ENCODE data around the gene KCTD11. TPM values are rescaled to one million over a fixed set of nuclear protein-coding genes. Genes with fewer than 3 reads are reported as not detected.
A peak's percentile ranks its signal among the peaks of the same experiment; 100 is the strongest.
"Not testable (repeated sequence)": the region's sequence is repeated elsewhere in the genome, so short reads cannot be mapped to it uniquely, and the experiment has no call there.

Gene KCTD11
- total RNA-seq, 2 experiments from 2014 or later = 5.8 to 5.9 TPM

DNA sequence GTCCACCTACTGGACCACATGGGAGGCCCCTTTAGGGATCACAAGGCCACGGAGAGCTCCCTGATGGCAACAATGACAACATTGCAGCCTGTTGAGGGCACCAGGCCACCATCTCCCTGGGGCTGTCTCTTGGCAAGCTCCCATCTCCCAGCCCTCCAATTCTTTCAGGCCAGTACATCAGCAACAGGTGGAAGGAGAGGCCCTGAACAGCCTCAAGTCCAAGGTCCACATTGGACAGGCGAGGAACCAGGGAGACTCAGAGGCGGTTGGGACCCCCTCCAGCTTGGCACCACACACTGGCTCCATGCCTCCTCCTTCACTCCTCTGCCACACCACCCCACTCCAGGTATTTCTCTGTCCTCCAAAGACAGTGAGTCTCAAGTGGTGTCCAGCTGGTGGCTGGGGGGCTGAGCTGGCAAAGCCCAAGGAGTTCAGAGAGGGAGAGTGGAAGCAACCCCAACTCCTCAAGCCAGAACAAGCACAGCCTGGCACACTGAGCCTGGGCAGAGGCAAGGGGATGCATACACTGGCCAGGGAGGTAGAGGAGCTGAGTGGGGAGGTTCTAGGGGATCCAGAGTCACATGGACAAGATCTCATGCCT is 16.9 kb upstream of the KCTD11 start:
- Mint-ChIP-seq H3K9me3 (no peaks in the 10 kb centered on the region), H3K36me3 (ENCODE audit: low read depth) (peaks cover 22% of the 10 kb centered on the region), H3K27me3 (no peaks in the 10 kb centered on the region), H3K4me1 (peaks cover 58% of the 10 kb centered on the region), H3K27ac (peak overlapping the region; percentile 91), H3K4me3 (peak overlapping the region; percentile 40)
- ChIA-PET CTCF (interaction anchor here (1.0 to 3.3 kb wide), 3 partner anchors 11 to 101 kb away, joined by 4 to 18 read pairs (median 10); no protein-coding TSS in a partner anchor), POLR2A (interaction anchor here (0.9 to 5.0 kb wide), 9 partner anchors 10 to 238 kb away, joined by 3 to 109 read pairs (median 10); partner anchors contain the start of genes GPS2 and POLR2A)
- no peak for DNase-seq

DNA sequence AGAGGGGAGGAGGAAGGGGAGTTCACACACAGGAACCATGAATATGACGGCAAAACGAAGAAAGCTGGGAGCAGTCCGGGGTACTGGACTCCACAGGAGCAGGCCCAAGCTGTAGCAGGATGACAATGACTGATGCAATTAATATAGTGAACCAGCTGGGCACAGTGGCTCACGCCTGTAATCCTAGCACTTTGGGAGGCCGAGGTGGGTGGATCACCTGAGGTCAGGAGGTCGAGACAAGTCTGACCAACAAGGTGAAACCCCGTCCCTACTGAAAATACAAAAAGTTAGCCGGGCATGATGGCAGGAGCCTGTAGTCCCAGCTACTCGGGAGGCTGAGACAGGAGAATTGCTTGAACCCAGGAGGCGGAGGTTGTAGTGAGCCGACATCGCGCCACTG is 16.2 kb upstream of the KCTD11 start:
- POLR2A ChIA-PET = interaction anchor here (0.7 to 6.7 kb wide), 26 partner anchors 9 to 351 kb away, joined by 3 to 109 read pairs (median 8); partner anchors contain the start of genes CD68, FGF11, GPS2 and MPDU1
- CTCF ChIA-PET = interaction anchor here (0.8 to 3.3 kb wide), 12 partner anchors 10 to 783 kb away, joined by 3 to 48 read pairs (median 8); partner anchors contain the start of genes GPS2 and TMEM95
- H3K9me3 Mint-ChIP-seq, H3K27me3 Mint-ChIP-seq, DNase-seq: not testable (repeated sequence)
- H3K36me3 Mint-ChIP-seq (ENCODE audit: low read depth) = peaks cover 26% of the 10 kb centered on the region
- peak overlapping the region; percentile 91 for H3K4me3 Mint-ChIP-seq
- peak overlapping the region; percentile 91 for H3K27ac Mint-ChIP-seq
- peaks cover 59% of the 10 kb centered on the region for H3K4me1 Mint-ChIP-seq

DNA sequence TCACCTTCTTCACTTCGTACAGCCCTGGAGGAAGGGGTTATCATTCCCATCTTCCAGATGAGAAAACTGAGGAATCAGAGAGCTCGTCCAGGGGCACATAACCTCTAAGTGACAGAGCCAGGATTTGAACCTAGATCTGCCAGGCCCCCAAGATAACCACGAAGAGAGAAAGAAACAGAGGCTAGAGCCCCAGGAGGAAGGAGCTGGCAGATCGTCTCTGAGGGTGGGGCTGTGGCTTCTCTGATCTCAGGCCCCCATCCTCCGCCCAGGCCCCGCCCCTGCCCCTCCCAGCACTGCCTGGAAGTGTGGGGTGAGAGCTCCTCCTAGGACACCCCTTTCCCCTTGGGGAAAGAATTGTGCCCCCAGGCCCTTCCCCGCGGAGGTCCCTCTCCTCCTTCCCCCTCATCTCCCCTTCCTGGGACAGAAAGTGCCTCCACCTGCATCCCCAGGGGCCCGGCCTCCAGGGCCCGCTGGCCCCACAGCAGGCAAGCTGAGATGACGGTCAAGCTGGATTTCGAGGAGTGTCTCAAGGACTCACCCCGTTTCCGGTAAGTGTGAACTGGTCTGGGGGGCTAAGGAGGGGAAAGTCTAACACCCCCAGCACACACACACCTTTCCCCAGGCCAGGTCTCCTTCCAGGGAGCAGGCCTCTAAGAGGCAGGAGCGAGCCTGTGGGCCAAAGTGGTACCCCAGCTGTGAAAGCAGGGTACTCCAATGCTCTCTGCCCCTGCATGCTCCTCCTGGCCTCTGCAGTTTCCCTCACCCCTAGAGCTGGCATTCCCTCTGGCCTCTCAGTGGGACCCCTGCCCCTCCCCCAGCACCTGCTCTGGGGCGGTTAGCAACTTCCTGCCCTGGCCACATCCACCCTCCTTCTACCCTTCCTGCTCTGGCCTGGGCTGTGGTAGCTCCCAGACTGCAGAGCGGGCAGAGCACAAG is 15.5 kb upstream of the KCTD11 start, which contains the start of gene ACAP1:
TSS of gene ACAP1 (plus strand) at position 290 of the 936 bp plus-strand sequence. CDS start at position 496, 206 bp downstream.
- Mint-ChIP-seq H3K4me3 (peak within 1 kb of the TSS; percentile 91), H3K27me3 (no peaks in the 10 kb centered on the region), H3K27ac (peak within 1 kb of the TSS; percentile 91), H3K4me1 (peaks cover 59% of the 10 kb centered on the region), H3K9me3 (no peaks in the 10 kb centered on the region), H3K36me3 (ENCODE audit: low read depth) (peaks cover 29% of the 10 kb centered on the region)
- peak; percentile 93 for DNase-seq
- CTCF ChIA-PET = interaction anchor here (0.6 to 3.3 kb wide), 19 partner anchors 9 to 783 kb away, joined by 3 to 48 read pairs (median 5); partner anchors contain the start of genes GPS2, TMEM102 and TMEM95
- POLR2A ChIA-PET = interaction anchor here (0.6 to 6.7 kb wide), 36 partner anchors 7 to 820 kb away, joined by 3 to 109 read pairs (median 6); partner anchors contain the start of genes CD68, CTDNEP1, FGF11 and GPS2

DNA sequence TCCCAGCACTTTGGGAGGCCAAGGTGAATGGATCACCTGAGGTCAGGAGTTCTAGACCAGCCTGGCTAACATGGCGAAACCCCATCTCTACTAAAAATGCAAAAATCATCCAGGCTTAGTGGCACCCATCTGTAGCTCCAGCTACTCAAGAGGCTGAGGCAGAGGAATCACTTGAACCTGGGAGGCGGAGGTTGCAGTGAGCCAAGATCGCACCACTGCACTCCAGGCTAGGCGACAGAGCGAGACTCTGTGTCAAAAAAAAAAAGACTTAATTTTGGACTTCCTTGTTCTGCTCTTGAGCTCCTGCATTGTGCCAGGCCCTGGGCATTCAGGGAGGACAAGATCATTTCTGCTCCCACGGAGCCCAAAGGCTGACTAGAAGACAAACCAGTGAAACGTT is 14.4 kb upstream of the KCTD11 start:
- not testable (repeated sequence) for H3K9me3 Mint-ChIP-seq, H3K27me3 Mint-ChIP-seq, DNase-seq
- peak overlapping the region; percentile 91 for H3K27ac Mint-ChIP-seq
- ChIA-PET POLR2A (interaction anchor here (0.7 to 6.7 kb wide), 22 partner anchors 7 to 349 kb away, joined by 3 to 109 read pairs (median 12); partner anchors contain the start of genes GPS2, MPDU1, NEURL4 and POLR2A), CTCF (interaction anchor here (0.8 to 3.3 kb wide), 9 partner anchors 8 to 56 kb away, joined by 3 to 48 read pairs (median 13); partner anchors contain the start of genes GPS2 and TMEM95)
- H3K4me3 Mint-ChIP-seq = peak overlapping the region; percentile 91
- peaks cover 39% of the 10 kb centered on the region for H3K36me3 Mint-ChIP-seq (ENCODE audit: low read depth)
- peaks cover 56% of the 10 kb centered on the region for H3K4me1 Mint-ChIP-seq

DNA sequence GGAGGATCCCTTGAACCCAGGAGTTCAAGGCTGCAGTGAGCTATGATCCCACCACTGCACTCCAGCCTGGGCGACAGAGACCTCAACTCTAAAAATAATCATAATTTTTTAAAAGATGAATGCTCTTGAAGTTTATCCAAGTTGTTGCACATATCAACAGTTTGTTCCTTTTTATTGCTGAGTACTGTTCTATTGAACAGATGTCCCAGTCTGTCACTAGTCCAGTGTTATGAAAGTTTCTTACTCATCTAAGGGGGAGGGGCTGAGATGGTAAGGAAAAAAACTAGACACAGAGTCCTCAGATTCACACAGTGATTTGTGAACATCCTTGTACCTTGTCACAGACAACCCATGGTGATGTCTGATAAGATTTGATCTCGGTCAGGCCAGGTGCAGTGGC is 11.8 kb upstream of the KCTD11 start:
- H3K4me3 Mint-ChIP-seq = no peak overlapping the region

DNA sequence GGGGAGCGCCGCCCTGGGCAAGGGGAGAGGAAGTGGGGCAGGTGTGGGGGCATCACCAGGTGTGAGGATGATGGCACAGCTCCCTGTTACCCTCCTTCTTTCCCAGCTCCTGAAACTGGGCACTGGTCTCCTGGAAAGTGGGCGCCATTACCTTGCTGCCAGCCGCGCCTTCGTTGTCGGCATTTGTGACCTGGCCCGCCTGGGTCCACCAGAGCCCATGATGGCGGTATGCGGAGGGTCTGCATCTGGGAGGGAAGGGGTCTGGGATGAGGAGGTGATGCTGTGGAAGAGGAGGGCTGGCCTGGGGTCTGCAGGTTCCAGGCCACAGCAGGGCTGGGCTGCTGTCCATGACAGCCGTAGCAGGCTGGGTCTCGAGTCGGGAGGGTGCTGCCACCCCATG is 10.1 kb upstream of the KCTD11 start:
- Mint-ChIP-seq H3K9me3 (no peaks in the 10 kb centered on the region), H3K27ac (no peak overlapping the region), H3K4me1 (peaks cover 36% of the 10 kb centered on the region), H3K4me3 (no peak overlapping the region), H3K36me3 (ENCODE audit: low read depth) (peaks cover 72% of the 10 kb centered on the region), H3K27me3 (no peaks in the 10 kb centered on the region)
- DNase-seq = no peak
- ChIA-PET POLR2A (interaction anchor here (6.7 kb wide), 1 partner anchor 7 kb away, joined by 86 read pairs; no protein-coding TSS in a partner anchor), CTCF (interaction anchor here (0.9 kb wide), 1 partner anchor 12 kb away, joined by 3 read pairs; no protein-coding TSS in a partner anchor)

More for the DNA sequence above, 11.8 kb upstream of the KCTD11 start:
- Mint-ChIP-seq H3K36me3 (ENCODE audit: low read depth) (peaks cover 61% of the 10 kb centered on the region), H3K27ac (no peak overlapping the region), H3K9me3 (no peaks in the 10 kb centered on the region), H3K27me3 (no peaks in the 10 kb centered on the region), H3K4me1 (peaks cover 47% of the 10 kb centered on the region)
- ChIA-PET CTCF (no interaction called here), POLR2A (interaction anchor here (1.6 to 6.7 kb wide), 2 partner anchors 9 to 14 kb away, joined by 4 to 86 read pairs; no protein-coding TSS in a partner anchor)
- DNase-seq = no peak

DNA sequence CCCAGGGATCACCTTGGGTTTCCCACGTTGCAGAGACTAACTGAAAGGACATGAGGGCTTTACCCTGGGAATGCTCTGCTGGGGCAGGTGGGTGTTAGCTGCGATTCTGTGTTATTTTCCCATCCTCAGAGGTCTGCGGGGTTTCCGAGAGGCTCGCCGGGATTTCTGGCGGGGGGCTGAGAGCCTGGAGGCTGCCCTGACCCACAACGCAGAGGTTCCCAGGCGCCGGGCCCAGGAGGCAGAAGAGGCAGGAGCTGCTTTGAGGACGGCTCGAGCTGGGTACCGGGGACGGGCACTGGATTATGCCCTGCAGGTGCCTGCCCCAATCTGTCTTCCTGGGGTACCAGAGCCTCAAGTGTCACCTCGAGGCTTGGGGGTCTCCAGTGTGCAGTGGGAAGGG is 8.7 kb upstream of the KCTD11 start:
- Mint-ChIP-seq H3K9me3 (no peaks in the 10 kb centered on the region), H3K27me3 (no peaks in the 10 kb centered on the region), H3K27ac (no peak overlapping the region), H3K36me3 (ENCODE audit: low read depth) (peaks cover 69% of the 10 kb centered on the region), H3K4me1 (peaks cover 34% of the 10 kb centered on the region), H3K4me3 (no peak overlapping the region)
- no peak for DNase-seq
- CTCF ChIA-PET = interaction anchor here (0.6 kb wide), 1 partner anchor 262 kb away, joined by 4 read pairs; no protein-coding TSS in a partner anchor
- POLR2A ChIA-PET = interaction anchor here (0.9 to 3.5 kb wide), 3 partner anchors 14 to 140 kb away, joined by 3 to 18 read pairs (median 4); partner anchors contain the start of gene NEURL4

DNA sequence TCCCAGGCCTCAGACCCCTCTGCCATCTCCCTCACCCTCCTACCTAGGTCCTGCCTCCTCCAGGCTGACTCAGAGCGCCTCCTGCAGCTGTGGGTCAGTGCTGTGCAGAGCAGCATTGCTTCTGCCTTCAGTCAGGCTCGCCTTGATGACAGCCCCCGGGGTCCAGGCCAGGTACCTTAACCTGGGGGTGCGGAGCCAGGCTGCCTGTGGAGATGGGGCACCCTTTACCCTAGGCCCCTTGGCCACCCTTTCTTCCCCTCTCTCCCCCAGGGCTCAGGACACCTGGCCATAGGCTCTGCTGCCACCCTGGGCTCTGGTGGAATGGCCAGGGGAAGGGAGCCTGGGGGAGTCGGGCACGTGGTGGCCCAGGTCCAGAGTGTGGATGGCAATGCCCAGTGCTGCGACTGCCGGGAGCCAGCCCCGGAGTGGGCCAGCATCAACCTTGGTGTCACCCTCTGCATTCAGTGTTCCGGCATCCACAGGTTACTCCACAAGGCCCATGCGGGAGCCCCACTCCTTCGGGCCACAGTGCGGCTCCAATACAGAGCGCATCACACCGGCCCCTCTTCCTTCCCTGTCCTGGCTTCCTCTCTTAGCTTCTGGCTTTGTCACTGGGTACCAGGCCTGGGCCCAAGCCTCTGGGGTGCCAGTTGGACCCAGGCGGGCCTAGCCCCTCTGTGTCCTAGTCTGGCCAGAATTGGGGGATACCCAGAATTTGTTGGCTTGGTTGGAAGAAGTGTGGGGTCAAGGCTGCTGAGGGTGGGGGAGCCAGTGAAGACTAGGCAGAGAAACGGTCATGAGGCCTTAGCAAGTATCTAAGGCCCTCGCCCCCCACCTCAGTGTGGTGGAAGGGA is 5.0 kb upstream of the KCTD11 start:
- H3K36me3 Mint-ChIP-seq (ENCODE audit: low read depth) = peaks cover 74% of the 10 kb centered on the region
- no peak overlapping the region for H3K27ac Mint-ChIP-seq
- H3K4me1 Mint-ChIP-seq = peaks cover 43% of the 10 kb centered on the region
- no peaks in the 10 kb centered on the region for H3K27me3 Mint-ChIP-seq
- no peaks in the 10 kb centered on the region for H3K9me3 Mint-ChIP-seq
- DNase-seq = no peak
- no peak overlapping the region for H3K4me3 Mint-ChIP-seq
- ChIA-PET POLR2A (interaction anchor here (4.3 to 5.9 kb wide), 2 partner anchors 8 to 24 kb away, joined by 16 to 86 read pairs; partner anchors contain the start of gene ACAP1), CTCF (interaction anchor here (2.1 to 3.1 kb wide), 2 partner anchors 11 to 17 kb away, joined by 4 to 18 read pairs; partner anchors contain the start of gene ACAP1)

DNA sequence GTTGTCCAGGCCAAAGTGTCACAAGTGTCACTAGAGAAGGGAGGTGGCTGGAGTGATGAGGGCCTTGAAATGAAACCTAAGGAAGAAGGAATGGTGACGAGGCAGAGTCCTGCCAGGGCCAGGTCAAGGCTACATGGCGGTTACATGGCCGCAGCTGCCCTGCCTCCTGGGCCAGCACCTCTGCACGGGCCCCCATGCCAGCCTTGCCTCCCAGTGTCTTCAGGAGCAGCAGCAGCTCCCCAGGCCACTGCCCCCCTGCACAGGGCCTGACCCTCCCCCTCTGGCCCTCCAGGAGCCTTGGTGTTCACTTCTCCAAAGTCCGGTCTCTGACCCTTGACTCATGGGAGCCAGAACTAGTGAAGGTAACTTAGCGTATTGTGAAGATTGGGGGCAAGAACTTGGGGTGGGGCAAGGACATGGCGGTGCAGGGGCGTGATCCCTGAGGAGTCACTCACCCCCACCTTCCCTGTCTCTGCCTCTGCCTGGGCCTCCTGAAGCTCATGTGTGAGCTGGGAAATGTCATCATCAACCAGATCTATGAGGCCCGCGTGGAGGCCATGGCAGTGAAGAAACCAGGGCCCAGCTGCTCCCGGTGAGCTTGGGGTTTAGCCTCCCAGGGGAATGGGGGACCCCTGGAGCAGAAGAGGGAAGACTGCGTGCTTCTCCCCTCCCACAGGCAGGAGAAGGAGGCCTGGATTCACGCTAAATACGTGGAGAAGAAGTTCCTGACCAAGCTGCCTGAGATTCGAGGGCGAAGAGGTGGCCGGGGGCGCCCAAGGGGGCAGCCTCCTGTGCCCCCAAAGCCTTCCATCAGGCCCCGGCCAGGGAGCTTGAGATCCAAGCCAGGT is 4.1 kb upstream of the KCTD11 start:
- DNase-seq = no peak
- ChIA-PET POLR2A (interaction anchor here (0.6 to 5.9 kb wide), 13 partner anchors 9 to 226 kb away, joined by 3 to 86 read pairs (median 4); partner anchors contain the start of genes ACAP1, GPS2 and NEURL4), CTCF (interaction anchor here (1.0 to 2.4 kb wide), 3 partner anchors 11 to 200 kb away, joined by 4 to 13 read pairs (median 5); partner anchors contain the start of gene ACAP1)
- Mint-ChIP-seq H3K27ac (no peak overlapping the region), H3K4me1 (peaks cover 48% of the 10 kb centered on the region), H3K9me3 (no peaks in the 10 kb centered on the region), H3K36me3 (ENCODE audit: low read depth) (peaks cover 74% of the 10 kb centered on the region), H3K27me3 (no peaks in the 10 kb centered on the region), H3K4me3 (no peak overlapping the region)

DNA sequence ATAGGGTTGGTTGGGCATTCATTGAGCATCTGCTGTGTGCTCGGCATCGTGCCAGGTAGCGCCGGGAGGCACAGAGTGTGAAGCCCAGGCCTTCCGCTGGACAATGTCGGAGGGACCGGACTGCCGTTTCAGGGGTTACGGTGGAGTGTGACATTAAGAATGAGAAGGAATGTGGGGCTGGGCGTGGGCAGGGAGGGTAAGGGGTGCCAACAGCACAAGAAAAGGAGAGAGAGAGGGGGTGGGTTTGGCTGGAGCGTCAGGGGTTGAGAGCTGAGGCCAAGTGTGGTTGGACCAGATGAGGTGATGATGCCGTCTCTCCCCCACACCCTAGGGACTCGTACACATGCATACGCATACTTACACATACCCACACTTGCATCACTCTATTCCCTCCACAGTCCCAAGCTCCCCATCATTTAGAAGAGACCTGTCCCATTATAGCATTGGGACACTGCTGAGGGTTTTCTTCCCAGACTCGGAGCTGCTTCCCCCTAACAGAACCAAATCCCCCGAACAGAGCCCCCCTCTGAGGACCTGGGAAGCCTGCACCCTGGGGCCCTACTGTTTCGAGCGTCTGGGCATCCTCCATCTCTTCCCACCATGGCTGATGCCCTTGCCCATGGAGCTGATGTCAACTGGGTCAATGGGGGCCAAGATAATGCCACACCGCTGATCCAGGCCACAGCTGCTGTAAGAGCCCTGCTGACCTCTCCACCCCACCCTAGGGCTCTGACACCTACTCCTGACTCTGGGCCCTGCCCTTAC is 3.3 kb upstream of the KCTD11 start:
- H3K4me1 Mint-ChIP-seq = peaks cover 50% of the 10 kb centered on the region
- no peak overlapping the region for H3K27ac Mint-ChIP-seq
- POLR2A ChIA-PET = interaction anchor here (1.1 to 5.9 kb wide), 13 partner anchors 10 to 225 kb away, joined by 3 to 86 read pairs (median 4); partner anchors contain the start of genes ACAP1, GPS2 and NEURL4

More for the DNA sequence above, 3.3 kb upstream of the KCTD11 start:
- Mint-ChIP-seq H3K4me3 (no peak overlapping the region), H3K9me3 (no peaks in the 10 kb centered on the region), H3K36me3 (ENCODE audit: low read depth) (peaks cover 70% of the 10 kb centered on the region), H3K27me3 (no peaks in the 10 kb centered on the region)
- DNase-seq = no peak
- CTCF ChIA-PET = interaction anchor here (1.0 to 3.0 kb wide), 4 partner anchors 12 to 199 kb away, joined by 4 to 20 read pairs (median 9); partner anchors contain the start of genes ACAP1 and NEURL4

All from activated CD4-positive, alpha-beta memory T cell treated with anti-CD3 and anti-CD28 coated beads, Interleukin-2, amount 10 ng/mL, durations not matched to agents 7 days and 5 days (primary cell).